Adrenal gland (tissue), 5 donors: ENCODE results near the gene RNF126.

ENCODE experiments used
- CTCF ChIP-seq, 6 experiments: fragments of 450-650 bp in 4 of 6; fragments of 200-600 bp in 2 of 6; sonication (generic) in 1 of 6; IDR thresholded peaks; 1 replicate in 5 of 6; 2 replicates in 1 of 6; pipeline versions ENCODE4 v1.5.1 to v1.8.0; 2016 to 2021; ENCODE audit warnings: antibody characterized with exemption in 6 of 6, mild to moderate bottlenecking in 2 of 6, moderate library complexity in 1 of 6
- POLR2A ChIP-seq, 2 donors: fragments of 450-650 bp; IDR thresholded peaks; one replicate each; pipeline ENCODE4 v1.6.1; 2017; ENCODE audit warnings: antibody characterized with exemption in 2 of 2, mild to moderate bottlenecking in 2 of 2, moderate library complexity in 1 of 2
- donor health status: DM: no; HTN: no; CAD: no.

DNA sequence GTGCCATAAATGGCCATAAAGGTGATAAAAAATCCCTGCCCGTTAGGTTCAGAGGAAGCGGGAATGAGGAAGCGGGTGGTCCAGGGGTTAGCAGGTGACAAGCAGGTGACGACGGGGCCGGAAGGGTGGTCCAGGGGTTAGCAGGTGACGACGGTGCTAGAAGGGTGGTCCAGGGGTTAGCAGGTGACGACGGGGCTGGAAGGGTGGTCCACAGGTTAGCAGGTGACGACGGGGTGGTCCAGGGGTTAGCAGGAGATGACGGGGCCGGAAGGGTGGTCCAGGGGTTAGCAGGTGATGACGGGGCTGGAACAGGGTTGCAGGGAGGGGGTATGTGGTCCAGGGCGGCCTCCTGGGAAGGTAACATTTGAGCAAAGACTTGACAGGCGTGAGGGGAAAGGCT, 26.0 kb upstream of the RNF126 start:
- no peak for TF ChIP-seq CTCF (IDR thresholded peaks at IDR 0.05)
- no peak for TF ChIP-seq POLR2A (IDR thresholded peaks at IDR 0.05)
